ENCODE measurements around the gene ALOX12. TPM values are rescaled to one million over a fixed set of nuclear protein-coding genes. Genes with fewer than 3 reads are reported as not detected.

The ALOX12 gene
- total and polyA plus RNA-seq, 9 donors: 0.59 to 1.3 (median 0.78) TPM; not detected in 1

DNA sequence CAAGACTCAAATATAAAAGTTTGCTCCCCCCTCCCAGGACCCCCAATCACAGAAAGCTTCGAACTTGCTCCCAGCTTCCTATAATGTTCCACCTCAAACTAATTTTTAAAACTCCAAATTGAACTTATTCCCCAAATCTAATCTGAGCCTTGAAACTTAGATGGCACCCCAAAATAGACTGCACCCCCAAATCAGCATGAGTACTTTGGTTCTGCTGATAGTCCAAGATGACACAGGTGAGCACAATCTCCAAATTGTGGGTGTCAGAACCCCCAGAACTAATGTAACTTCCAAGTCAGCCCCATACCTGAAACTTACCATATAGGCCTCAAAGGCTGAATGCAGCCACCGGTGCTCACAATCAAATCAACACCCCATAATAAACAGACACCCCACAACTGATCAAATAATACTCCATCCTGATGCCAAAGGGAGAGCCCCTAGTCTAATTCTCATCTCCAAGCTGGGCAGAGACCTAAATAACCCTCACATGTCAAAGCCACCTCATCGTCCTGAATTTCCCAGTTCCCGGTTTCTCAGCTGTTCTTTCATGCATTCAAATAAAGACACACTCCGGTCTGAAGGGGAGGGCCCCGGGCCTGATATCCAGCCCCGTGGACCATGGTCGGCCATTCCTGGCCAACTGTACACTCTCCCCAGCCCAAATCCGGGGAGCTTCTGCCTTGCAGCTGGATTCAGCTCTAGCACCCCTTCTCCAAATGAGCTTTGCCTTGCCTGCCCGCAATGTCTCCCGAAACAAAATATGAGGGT lies 25.2 kb downstream of the ALOX12 start:
- H3K4me1 ChIP-seq (ENCODE audit: control insufficient read depth, insufficient read depth, low read length): peaks cover 42% of the 10 kb centered on the region
- no peak for DNase-seq
- peak overlapping the region; percentile 86 for H3K27ac ChIP-seq (ENCODE audit: low read length)
- H3K9me3 ChIP-seq (replicated peaks; ENCODE audit: control insufficient read depth, low read depth, low read length): no peaks in the 10 kb centered on the region
- WGBS (ENCODE audit: insufficient coverage): 55% methylated on average over 11 of the region's 11 CpGs
- H3K4me3 ChIP-seq (ENCODE audit: low read length): no peak overlapping the region
- H3K27me3 ChIP-seq (ENCODE audit: control insufficient read depth, insufficient read depth, low read length): peaks cover 39% of the 10 kb centered on the region
- H3K36me3 ChIP-seq (ENCODE audit: control insufficient read depth, insufficient read depth, low read length): peaks cover 12% of the 10 kb centered on the region

DNA sequence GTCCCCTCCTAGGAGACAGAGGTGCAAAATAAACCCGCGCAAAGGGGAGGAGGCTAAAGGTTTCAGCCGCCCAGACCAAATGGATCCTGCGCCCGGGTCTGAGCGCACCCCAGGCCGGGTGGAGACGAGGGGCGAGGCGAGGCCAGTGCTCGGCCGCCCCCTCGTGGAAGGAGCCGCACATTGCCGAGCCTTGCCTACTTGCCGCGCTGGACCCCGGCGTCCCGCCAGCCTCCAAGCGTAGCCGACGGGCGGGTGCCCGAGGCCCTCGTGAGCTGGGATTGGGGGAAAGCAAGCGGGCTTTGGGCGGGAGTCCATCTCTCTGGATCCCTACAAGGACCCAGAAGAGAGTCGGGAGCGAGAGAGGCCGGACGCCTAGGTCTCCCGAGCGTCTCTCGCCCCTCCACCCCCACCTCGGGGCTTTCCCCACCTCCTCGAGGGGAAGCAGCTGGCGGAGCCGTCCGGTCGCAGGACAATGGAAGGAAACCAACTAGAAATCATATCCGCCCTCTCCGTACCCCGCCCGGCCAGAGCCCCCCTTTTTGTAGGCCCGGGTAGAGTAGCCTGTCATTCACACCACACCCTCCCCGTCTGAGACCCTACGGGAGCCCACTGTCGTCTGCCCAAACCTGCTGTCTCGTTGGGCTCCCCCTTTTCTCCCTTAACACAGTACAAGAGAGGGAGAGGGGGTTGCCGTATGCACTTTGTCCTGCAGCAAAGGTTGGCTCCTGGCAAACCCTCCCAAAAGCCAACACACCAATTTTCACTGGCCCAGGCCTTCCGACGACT lies 26.3 kb downstream of the ALOX12 start:
- 2% methylated on average over 42 of the region's 53 CpGs for WGBS (ENCODE audit: insufficient coverage)
- H3K36me3 ChIP-seq (ENCODE audit: control insufficient read depth, insufficient read depth, low read length): peaks cover 4% of the 10 kb centered on the region
- peaks cover 42% of the 10 kb centered on the region for H3K4me1 ChIP-seq (ENCODE audit: control insufficient read depth, insufficient read depth, low read length)
- peak overlapping the region; percentile 93 for H3K27ac ChIP-seq (ENCODE audit: low read length)
- peak; percentile 83 for DNase-seq
- H3K9me3 ChIP-seq (replicated peaks; ENCODE audit: control insufficient read depth, low read depth, low read length): no peaks in the 10 kb centered on the region
- H3K27me3 ChIP-seq (ENCODE audit: control insufficient read depth, insufficient read depth, low read length): peaks cover 39% of the 10 kb centered on the region
- H3K4me3 ChIP-seq (ENCODE audit: low read length): peak overlapping the region; percentile 39

DNA sequence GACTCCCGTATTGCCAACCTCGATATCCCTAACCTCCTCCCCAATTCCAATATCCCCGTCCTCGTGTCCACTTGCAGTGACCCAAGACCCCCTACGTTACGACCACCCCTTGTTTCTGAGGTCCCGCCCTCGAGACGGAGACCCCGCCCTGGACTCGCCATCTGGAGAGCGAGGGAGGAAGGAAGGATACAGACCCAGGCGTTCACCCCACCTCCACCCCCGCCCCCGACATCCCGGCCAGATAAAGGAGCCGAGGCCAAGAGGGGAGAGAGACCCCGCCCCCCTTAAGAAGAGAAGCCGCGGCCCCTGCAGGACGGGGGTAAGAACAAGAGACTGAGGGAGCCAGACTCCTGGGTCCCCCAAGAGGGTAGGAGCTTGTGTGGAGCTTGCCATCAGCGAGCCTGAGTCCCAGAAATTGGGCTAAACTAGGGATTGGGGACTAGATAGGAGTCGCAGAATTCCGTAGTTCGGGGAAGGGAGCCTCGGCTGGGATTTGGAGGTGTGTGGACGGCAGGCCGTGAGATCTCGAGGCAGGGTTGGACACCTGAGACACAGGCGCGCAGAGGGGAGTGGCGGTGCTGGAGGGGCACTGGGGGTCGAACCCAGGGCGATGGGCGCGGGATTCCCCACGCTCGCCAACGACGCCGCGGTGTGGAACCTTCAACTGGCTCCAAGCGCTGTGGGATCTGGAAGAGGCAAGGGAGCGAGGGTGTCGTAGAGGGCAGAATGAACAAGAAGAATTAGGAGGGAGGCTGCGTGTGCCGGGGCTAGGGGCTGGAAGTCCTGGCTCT lies 27.1 kb downstream of the ALOX12 start, which contains the start of gene BCL6B:
Gene BCL6B, plus strand, starts transcription at position 270 of the 791 bp plus-strand sequence. CDS start 622 bp downstream, outside the sequence.
- peak; percentile 48 for DNase-seq
- H3K4me3 ChIP-seq (ENCODE audit: low read length): peak within 1 kb of the TSS; percentile 39
- peaks cover 42% of the 10 kb centered on the region for H3K4me1 ChIP-seq (ENCODE audit: control insufficient read depth, insufficient read depth, low read length)
- peak within 1 kb of the TSS; percentile 93 for H3K27ac ChIP-seq (ENCODE audit: low read length)
- H3K36me3 ChIP-seq (ENCODE audit: control insufficient read depth, insufficient read depth, low read length): no peaks in the 10 kb centered on the region
- H3K27me3 ChIP-seq (ENCODE audit: control insufficient read depth, insufficient read depth, low read length): peaks cover 39% of the 10 kb centered on the region
- WGBS (ENCODE audit: insufficient coverage): 6% methylated on average over 32 of the region's 47 CpGs
- no peaks in the 10 kb centered on the region for H3K9me3 ChIP-seq (replicated peaks; ENCODE audit: control insufficient read depth, low read depth, low read length)

DNA sequence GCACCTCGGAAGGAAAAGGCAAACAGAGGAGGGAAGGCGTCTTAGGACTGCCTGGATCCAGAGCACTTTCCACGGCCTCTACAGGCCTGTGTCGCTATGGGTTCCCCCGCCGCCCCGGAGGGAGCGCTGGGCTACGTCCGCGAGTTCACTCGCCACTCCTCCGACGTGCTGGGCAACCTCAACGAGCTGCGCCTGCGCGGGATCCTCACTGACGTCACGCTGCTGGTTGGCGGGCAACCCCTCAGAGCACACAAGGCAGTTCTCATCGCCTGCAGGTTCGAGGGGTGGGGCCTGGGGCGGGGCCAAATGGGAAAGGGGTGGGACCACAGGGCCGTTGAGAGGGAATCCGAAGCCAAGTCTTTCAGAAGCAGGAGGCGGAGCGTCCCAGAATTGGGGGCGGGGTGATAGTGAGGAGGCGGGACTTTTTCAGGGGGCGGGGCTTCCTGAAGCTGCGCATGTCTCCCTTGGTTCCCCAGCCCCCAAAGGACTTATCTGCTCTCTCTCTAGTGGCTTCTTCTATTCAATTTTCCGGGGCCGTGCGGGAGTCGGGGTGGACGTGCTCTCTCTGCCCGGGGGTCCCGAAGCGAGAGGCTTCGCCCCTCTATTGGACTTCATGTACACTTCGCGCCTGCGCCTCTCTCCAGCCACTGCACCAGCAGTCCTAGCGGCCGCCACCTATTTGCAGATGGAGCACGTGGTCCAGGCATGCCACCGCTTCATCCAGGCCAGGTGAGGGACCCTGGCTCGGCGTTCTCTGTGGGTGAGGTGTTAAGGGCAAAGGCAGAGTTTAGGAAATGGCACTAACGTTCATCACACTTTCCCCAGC lies 27.9 kb downstream of the ALOX12 start:
- Histone ChIP-seq H3K27me3 (ENCODE audit: control insufficient read depth, insufficient read depth, low read length) (peaks cover 39% of the 10 kb centered on the region), H3K4me3 (ENCODE audit: low read length) (peak overlapping the region; percentile 39), H3K9me3 (replicated peaks; ENCODE audit: control insufficient read depth, low read depth, low read length) (no peaks in the 10 kb centered on the region), H3K27ac (ENCODE audit: low read length) (peak overlapping the region; percentile 93), H3K36me3 (ENCODE audit: control insufficient read depth, insufficient read depth, low read length) (no peaks in the 10 kb centered on the region), H3K4me1 (ENCODE audit: control insufficient read depth, insufficient read depth, low read length) (peaks cover 35% of the 10 kb centered on the region)
- WGBS (ENCODE audit: insufficient coverage): 18% methylated on average over 32 of the region's 51 CpGs
- peak; percentile 84 for DNase-seq

DNA sequence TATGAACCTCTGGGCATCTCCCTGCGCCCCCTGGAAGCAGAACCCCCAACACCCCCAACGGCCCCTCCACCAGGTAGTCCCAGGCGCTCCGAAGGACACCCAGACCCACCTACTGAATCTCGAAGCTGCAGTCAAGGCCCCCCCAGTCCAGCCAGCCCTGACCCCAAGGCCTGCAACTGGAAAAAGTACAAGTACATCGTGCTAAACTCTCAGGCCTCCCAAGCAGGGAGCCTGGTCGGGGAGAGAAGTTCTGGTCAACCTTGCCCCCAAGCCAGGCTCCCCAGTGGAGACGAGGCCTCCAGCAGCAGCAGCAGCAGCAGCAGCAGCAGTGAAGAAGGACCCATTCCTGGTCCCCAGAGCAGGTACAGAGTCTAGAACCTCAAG lies 28.5 kb downstream of the ALOX12 start:
- Histone ChIP-seq H3K27me3 (ENCODE audit: control insufficient read depth, insufficient read depth, low read length) (peaks cover 39% of the 10 kb centered on the region), H3K36me3 (ENCODE audit: control insufficient read depth, insufficient read depth, low read length) (no peaks in the 10 kb centered on the region), H3K9me3 (replicated peaks; ENCODE audit: control insufficient read depth, low read depth, low read length) (no peaks in the 10 kb centered on the region), H3K27ac (ENCODE audit: low read length) (peak overlapping the region; percentile 35), H3K4me1 (ENCODE audit: control insufficient read depth, insufficient read depth, low read length) (peaks cover 29% of the 10 kb centered on the region), H3K4me3 (ENCODE audit: low read length) (peak overlapping the region; percentile 35)
- 70% methylated on average over 6 of the region's 8 CpGs for WGBS (ENCODE audit: insufficient coverage)
- DNase-seq: no peak

DNA sequence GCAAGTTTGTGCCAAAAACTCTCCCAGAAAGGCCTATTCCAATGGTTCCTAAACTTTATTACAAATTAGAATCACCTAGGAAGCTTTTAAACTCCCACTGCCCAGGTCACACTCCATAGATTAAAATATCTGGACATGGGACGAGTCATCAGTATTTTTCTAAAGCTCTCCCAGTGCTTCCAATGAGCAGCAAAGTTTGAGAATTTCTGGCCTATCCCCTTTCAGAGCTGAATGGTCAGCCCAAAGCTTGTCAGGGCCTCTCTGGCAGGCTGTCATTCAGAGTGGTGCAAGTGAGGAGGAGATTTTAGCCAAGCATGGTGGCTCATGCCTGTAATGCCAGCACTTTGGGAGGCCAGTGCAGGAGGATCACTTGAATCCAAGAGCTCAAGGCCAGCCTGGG lies 29.4 kb downstream of the ALOX12 start:
- no peak overlapping the region for H3K27ac ChIP-seq (ENCODE audit: low read length)
- no peaks in the 10 kb centered on the region for H3K9me3 ChIP-seq (replicated peaks; ENCODE audit: control insufficient read depth, low read depth, low read length)
- peaks cover 25% of the 10 kb centered on the region for H3K4me1 ChIP-seq (ENCODE audit: control insufficient read depth, insufficient read depth, low read length)
- 83% methylated on average over 1 of the region's 1 CpG for WGBS (ENCODE audit: insufficient coverage)
- no peaks in the 10 kb centered on the region for H3K36me3 ChIP-seq (ENCODE audit: control insufficient read depth, insufficient read depth, low read length)
- no peak for DNase-seq
- H3K27me3 ChIP-seq (ENCODE audit: control insufficient read depth, insufficient read depth, low read length): peaks cover 39% of the 10 kb centered on the region
- H3K4me3 ChIP-seq (ENCODE audit: low read length): no peak overlapping the region

DNA sequence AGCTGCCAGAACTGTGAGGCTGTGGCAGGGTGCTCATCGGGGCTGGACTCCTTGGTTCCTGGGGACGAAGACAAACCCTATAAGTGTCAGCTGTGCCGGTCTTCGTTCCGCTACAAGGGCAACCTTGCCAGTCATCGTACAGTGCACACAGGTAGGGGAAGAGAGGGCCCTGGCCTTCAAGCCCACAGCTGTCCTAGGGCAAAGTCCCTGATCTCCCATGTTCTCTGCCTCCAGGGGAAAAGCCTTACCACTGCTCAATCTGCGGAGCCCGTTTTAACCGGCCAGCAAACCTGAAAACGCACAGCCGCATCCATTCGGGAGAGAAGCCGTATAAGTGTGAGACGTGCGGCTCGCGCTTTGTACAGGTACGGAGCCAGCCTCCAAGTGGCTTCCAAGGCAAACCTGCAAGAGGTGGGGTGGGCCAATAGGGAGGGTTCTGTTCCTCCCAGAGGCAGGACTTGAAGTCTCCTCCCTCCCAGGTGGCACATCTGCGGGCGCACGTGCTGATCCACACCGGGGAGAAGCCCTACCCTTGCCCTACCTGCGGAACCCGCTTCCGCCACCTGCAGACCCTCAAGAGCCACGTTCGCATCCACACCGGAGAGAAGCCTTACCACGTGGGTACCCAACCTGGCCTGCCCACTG lies 30.7 kb downstream of the ALOX12 start:
- H3K36me3 ChIP-seq (ENCODE audit: control insufficient read depth, insufficient read depth, low read length): no peaks in the 10 kb centered on the region
- 90% methylated on average over 23 of the region's 29 CpGs for WGBS (ENCODE audit: insufficient coverage)
- peak overlapping the region; percentile 31 for H3K27ac ChIP-seq (ENCODE audit: low read length)
- H3K4me3 ChIP-seq (ENCODE audit: low read length): no peak overlapping the region
- H3K4me1 ChIP-seq (ENCODE audit: control insufficient read depth, insufficient read depth, low read length): peaks cover 13% of the 10 kb centered on the region
- H3K9me3 ChIP-seq (replicated peaks; ENCODE audit: control insufficient read depth, low read depth, low read length): no peaks in the 10 kb centered on the region
- H3K27me3 ChIP-seq (ENCODE audit: control insufficient read depth, insufficient read depth, low read length): peaks cover 33% of the 10 kb centered on the region
- no peak for DNase-seq

DNA sequence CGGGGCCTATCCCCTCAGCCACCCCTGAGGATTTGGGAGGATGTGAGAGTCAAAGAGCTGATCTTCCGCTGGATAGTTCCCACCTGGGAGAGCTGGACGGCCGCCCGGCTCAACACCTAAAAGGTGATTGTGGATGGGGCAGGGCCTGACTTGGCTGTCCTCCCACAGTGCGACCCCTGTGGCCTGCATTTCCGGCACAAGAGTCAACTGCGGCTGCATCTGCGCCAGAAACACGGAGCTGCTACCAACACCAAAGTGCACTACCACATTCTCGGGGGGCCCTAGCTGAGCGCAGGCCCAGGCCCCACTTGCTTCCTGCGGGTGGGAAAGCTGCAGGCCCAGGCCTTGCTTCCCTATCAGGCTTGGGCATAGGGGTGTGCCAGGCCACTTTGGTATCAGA lies 31.5 kb downstream of the ALOX12 start:
- Histone ChIP-seq H3K27me3 (ENCODE audit: control insufficient read depth, insufficient read depth, low read length) (peaks cover 25% of the 10 kb centered on the region), H3K36me3 (ENCODE audit: control insufficient read depth, insufficient read depth, low read length) (no peaks in the 10 kb centered on the region), H3K4me1 (ENCODE audit: control insufficient read depth, insufficient read depth, low read length) (peaks cover 10% of the 10 kb centered on the region), H3K9me3 (replicated peaks; ENCODE audit: control insufficient read depth, low read depth, low read length) (no peaks in the 10 kb centered on the region), H3K4me3 (ENCODE audit: low read length) (no peak overlapping the region), H3K27ac (ENCODE audit: low read length) (peak overlapping the region; percentile 23)
- 50% methylated on average over 2 of the region's 13 CpGs for WGBS (ENCODE audit: insufficient coverage)
- DNase-seq: no peak

DNA sequence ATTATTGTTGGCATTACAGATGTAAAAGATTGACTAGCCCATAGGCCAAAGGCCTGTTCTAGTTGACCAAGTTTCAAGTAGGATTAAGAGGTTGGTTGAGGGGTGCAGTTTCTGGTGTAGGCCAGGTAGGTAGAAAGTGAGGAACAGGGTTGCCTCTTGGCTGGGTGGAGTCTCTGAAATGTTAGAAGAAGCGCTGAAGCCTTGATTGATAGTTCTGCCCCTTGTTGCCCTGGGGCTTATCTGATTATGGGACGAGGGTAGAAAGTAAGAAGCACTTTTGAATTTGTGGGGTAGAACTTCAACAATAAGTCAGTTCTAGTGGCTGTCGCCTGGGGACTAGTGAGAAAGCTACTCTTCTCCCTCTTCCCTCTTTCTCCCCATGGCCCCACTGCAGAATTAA lies 33.2 kb downstream of the ALOX12 start:
- no peaks in the 10 kb centered on the region for H3K36me3 ChIP-seq (ENCODE audit: control insufficient read depth, insufficient read depth, low read length)
- no peaks in the 10 kb centered on the region for H3K9me3 ChIP-seq (replicated peaks; ENCODE audit: control insufficient read depth, low read depth, low read length)
- peak overlapping the region; percentile 89 for H3K27ac ChIP-seq (ENCODE audit: low read length)
- 100% methylated on average over 1 of the region's 3 CpGs for WGBS (ENCODE audit: insufficient coverage)
- H3K27me3 ChIP-seq (ENCODE audit: control insufficient read depth, insufficient read depth, low read length): peaks cover 8% of the 10 kb centered on the region
- H3K4me3 ChIP-seq (ENCODE audit: low read length): no peak overlapping the region
- no peak for DNase-seq
- H3K4me1 ChIP-seq (ENCODE audit: control insufficient read depth, insufficient read depth, low read length): peaks cover 2% of the 10 kb centered on the region

Measured in muscle of leg (tissue), 11 donors.